ENCODE results near the gene WDR86.
A peak's percentile ranks its signal among the peaks of the same experiment; 100 is the strongest.

WDR86 gene

DNA sequence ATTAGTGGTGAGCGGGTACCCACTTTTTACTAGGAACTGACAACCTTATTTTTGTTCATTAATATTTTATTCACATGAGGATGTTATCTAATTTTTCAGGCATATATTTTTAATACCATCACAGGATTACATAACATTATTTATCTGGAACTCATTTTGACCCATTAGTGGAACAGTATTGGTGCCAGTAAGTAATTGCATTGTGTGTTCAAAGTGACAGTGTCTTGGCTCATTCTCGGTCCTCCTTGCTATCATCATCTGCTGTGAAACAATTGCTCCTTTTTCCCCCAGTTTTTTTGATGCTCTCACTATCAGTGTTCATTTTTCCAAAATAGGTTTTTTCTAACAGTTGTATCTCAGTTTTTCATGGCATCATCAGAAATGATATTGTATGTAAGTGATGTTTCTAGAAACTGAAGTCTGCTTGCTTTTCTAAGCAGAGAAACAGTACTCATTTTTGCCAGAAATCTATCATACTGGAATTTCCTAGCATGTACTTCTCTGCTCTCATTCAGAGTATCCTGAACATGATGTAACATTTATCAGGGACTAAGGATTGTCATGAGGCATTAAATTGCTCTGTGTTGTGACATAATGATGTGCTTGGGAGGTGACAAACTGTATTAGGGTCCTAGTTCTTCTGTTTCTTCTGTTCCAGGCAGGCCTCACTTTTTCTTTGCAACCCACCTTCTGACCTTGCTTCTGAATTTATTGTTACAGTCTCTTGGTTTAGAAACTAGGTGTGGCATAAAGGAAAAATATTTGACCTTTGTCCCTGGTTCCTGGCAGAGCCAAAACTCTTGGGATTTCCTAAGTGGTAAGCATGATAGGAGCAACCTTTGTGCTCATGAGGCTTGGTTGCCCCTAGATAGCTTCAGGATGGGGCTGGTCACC, 64.0 kb downstream of the WDR86 start:
- DNase-seq, result no peak

GRCh38 chr7:151343516-151343915, 66.3 kb downstream of the WDR86 start:
- no peak for DNase-seq

GRCh38 chr7:151342811-151343210, 67.0 kb downstream of the WDR86 start:
- peak; percentile 10 for DNase-seq

- peak; percentile 69 for DNase-seq
Measured at GRCh38 chr7:151342102-151342646, 67.7 kb downstream of the WDR86 start.

DNA sequence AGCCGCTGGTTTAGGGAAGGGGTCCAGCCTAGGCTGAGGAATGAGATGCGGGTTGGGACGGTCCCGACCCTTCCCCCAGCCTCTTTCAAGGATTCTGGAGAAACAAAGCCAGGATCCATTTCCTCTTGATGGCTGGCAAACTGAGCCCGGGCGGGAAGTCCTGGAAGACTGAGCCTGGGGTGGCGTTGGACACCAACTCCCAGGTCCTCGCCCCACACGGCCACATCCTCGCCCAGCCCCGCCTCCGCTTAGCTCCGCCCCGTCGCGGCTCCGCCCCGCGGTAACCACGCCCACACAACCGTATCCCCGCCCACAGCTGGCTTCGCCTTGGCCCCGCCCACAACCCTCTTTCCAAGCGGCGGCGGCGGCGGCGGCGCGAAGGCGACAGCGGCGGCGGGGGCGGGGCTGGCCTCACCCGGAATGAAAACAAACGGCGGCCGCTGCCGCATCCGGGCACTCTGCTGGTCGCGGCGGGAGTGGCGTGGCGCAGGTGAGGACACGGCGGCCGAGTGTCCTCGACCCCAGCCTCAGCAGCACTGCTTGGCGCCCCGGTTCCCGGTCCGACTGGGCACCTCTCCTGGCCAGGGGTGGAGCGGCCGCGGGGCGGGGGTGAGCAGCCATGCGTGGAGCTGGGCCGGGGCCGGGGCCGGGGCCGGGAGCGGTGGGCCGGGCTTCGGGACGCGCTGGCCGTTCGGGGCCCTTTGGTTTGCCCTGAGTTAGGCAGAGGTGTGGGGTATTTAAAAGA, 68.3 kb downstream of the WDR86 start, which contains the start of gene NUB1:
Gene NUB1, plus strand, starts transcription at position 456 of the 745 bp plus-strand sequence. CDS start 3,538 bp downstream, outside the sequence.
- DNase-seq, result peak; percentile 90

- no peak for DNase-seq
Measured at GRCh38 chr7:151340794-151341356, 69.0 kb downstream of the WDR86 start.

DNA sequence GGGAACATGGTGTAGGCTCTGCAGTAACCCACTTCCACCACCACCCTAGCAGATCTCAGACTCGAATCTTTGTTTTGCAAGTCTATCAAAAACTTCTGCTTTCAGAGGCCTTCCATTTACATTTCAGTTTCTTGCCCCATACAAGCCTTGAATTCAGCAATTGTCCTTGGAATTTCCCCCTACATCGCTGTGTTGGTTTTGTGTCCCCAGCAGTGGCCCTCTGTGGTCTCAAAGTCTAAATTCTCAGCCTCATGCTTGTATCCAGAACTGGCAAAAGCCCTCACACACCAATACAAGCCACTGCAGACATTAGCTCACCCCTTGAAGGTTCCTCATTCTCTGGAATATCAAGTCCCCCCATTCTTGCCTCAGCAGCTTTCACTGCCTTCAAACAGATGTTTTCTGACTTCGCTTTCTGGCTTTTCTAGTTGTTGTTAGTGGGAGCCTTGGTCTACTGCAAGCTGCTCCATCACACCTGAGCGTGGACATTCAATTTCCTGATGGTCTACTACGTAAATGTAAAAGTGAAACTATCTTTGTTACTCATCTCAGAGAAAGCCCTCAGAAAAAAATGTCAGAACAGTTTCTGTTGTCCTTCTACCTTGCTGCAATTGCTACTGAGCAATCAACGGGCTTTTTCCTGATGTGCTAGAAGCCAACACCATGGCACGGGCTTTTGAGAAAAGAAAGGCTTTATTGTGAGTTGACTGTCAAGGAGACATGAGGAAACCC, 70.0 kb downstream of the WDR86 start:
- DNase-seq, result peak; percentile 42

- no peak for DNase-seq
Measured at GRCh38 chr7:151338809-151339208, 71.0 kb downstream of the WDR86 start.

- no peak for DNase-seq
Measured at GRCh38 chr7:151337346-151337745, 72.5 kb downstream of the WDR86 start.

- DNase-seq, result no peak
Measured at GRCh38 chr7:151336027-151336708, 73.7 kb downstream of the WDR86 start.

DNA sequence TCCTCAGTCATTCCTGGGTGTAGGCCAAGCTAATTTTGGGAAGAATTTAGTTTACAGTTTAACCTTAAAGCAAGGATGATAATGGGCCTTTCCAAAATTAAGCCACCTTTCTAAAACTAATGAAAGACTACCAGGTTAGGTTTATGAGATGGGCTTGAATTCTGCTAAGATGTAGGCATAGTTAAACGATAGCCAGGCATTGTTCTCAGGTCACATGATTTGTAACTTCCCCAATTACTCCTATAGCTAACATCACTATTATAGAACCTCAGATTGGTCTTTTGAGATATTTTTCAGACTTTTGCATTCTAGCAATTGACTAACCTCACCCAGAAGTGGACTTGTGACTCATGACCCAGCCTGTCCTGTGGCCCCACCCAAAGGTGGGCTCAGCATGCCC, 75.2 kb downstream of the WDR86 start:
- DNase-seq, result peak; percentile 4
